ENCODE data around the gene NXPH1.

- TF ChIP-seq CTCF (IDR thresholded peaks at IDR 0.05) (no peak), POLR2A (IDR thresholded peaks at IDR 0.05; ENCODE audit: low read depth) (no peak), EP300 (IDR thresholded peaks at IDR 0.05) (no peak)
Observed at GRCh38 chr7:8747338-8747737, 313.9 kb downstream of the NXPH1 start.
